Loucy (cell line): Measurements from ENCODE around the gene PLA2G4F.

ENCODE experiments used
- H2AFZ ChIP-seq: fragments of 200-600 bp; sonication (generic); 2 replicates; pipeline ENCODE4 v1.6.0; 2016; ENCODE audit warnings: antibody characterized with exemption, mild to moderate bottlenecking, low read length, moderate library complexity
- H3F3A ChIP-seq: fragments of 200-600 bp; 2 replicates; pipeline ENCODE4 v1.6.0; 2016; ENCODE audit warnings: antibody characterized with exemption, low read depth, mild to moderate bottlenecking
- H3K27me3 ChIP-seq: fragments of 200-600 bp; sonication (generic); 2 replicates; pipeline ENCODE4 v1.6.1; 2014; ENCODE audit warnings: low read length, mild to moderate bottlenecking; ENCODE audit not compliant: insufficient read depth, poor library complexity, severe bottlenecking
- H3K36me3 ChIP-seq: fragments of 200-600 bp; sonication (generic); 2 replicates; pipeline ENCODE4 v1.6.1; 2016; ENCODE audit warnings: low read length; ENCODE audit not compliant: insufficient read depth
- H3K4me1 ChIP-seq: fragments of 200-600 bp; sonication (generic); 2 replicates; pipeline ENCODE4 v1.5.1; 2014; ENCODE audit warnings: low read length, mild to moderate bottlenecking; ENCODE audit not compliant: insufficient read depth, poor library complexity, severe bottlenecking
- H3K4me2 ChIP-seq: fragments of 200-600 bp; sonication (generic); 2 replicates; pipeline ENCODE4 v1.6.0; 2014; ENCODE audit warnings: antibody characterized with exemption, low read length, low read depth, mild to moderate bottlenecking; ENCODE audit not compliant: poor library complexity, severe bottlenecking
- H3K4me3 ChIP-seq: fragments of 200-600 bp; sonication (generic); 2 replicates; pipeline ENCODE4 v1.5.1; 2014; ENCODE audit warnings: low read length, mild to moderate bottlenecking, mixed read lengths; ENCODE audit not compliant: poor library complexity, severe bottlenecking
- H3K79me2 ChIP-seq: fragments of 200-600 bp; sonication (generic); 2 replicates; pipeline ENCODE4 v1.6.1; 2014; ENCODE audit warnings: low read length; ENCODE audit not compliant: insufficient read depth
- H3K9ac ChIP-seq: fragments of 200-600 bp; sonication (generic); 2 replicates; pipeline ENCODE4 v1.6.0; 2014; ENCODE audit warnings: mild to moderate bottlenecking, low read depth, low read length, moderate library complexity; ENCODE audit not compliant: poor library complexity, severe bottlenecking
- H3K9me2 ChIP-seq: fragments of 200-600 bp; sonication (generic); replicated peaks from 2 replicates; pipeline ENCODE4 v1.6.1; 2016; ENCODE audit warnings: low read depth, low read length, mixed read lengths
- H3K9me3 ChIP-seq: fragments of 200-600 bp; sonication (generic); 2 replicates; pipeline ENCODE4 v1.6.1; 2014; ENCODE audit warnings: mild to moderate bottlenecking, antibody characterized with exemption, low read length, low read depth; ENCODE audit not compliant: insufficient read depth
- H4K20me1 ChIP-seq: fragments of 200-600 bp; sonication (generic); 2 replicates; pipeline ENCODE4 v1.6.0; 2014; ENCODE audit warnings: antibody characterized with exemption, low read length, mild to moderate bottlenecking; ENCODE audit not compliant: insufficient read depth, poor library complexity, severe bottlenecking
- EZH2phosphoT487 ChIP-seq: fragments of 200-600 bp; IDR thresholded peaks from 2 replicates; pipeline ENCODE4 v1.6.1; 2018; ENCODE audit warnings: antibody characterized with exemption, mild to moderate bottlenecking, moderate library complexity, borderline replicate concordance
- TF ChIP-seq, protein P1 (sequence below): fragments of 200-600 bp; sonication (generic); conservative IDR thresholded peaks from 2 replicates; pipeline ENCODE4 v1.5.1; 2014; ENCODE audit warnings: mild to moderate bottlenecking, antibody characterized with exemption, low read length

The PLA2G4F gene

DNA sequence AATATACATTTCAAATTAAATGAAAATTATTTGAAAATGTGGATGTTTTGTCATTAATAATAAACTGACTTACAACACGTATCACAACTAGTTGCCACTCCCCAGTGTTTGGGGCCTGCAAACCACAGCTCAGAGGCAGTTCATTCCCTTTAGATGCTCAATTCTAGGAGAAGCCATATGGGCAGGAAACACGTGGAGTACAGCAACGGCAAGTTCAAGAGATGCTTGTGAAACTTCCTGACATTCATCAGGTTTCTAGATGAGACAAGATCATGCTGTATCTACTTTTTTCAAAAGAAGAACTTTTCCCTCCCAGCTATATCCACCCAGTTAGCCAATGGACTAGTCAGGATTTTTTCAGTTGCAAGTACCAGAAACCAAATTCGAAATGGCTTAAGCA is 44.5 kb downstream of the PLA2G4F start:
- no peak overlapping the region for H3K4me2 ChIP-seq
- H3K79me2 ChIP-seq = no peaks in the 10 kb centered on the region
- H3K9me2 ChIP-seq = no peaks in the 10 kb centered on the region
- no peaks in the 10 kb centered on the region for H3K36me3 ChIP-seq
- no peak overlapping the region for H3K9ac ChIP-seq
- no peaks in the 10 kb centered on the region for H3K4me1 ChIP-seq
- no peaks in the 10 kb centered on the region for H3K27me3 ChIP-seq
- H4K20me1 ChIP-seq = no peaks in the 10 kb centered on the region
- H2AFZ ChIP-seq = no peak overlapping the region
- no peaks in the 10 kb centered on the region for H3K9me3 ChIP-seq
- no peaks in the 10 kb centered on the region for H3F3A ChIP-seq
- H3K4me3 ChIP-seq = no peak overlapping the region
- no peak for TF ChIP-seq EZH2phosphoT487
- TF ChIP-seq, protein P1, sequence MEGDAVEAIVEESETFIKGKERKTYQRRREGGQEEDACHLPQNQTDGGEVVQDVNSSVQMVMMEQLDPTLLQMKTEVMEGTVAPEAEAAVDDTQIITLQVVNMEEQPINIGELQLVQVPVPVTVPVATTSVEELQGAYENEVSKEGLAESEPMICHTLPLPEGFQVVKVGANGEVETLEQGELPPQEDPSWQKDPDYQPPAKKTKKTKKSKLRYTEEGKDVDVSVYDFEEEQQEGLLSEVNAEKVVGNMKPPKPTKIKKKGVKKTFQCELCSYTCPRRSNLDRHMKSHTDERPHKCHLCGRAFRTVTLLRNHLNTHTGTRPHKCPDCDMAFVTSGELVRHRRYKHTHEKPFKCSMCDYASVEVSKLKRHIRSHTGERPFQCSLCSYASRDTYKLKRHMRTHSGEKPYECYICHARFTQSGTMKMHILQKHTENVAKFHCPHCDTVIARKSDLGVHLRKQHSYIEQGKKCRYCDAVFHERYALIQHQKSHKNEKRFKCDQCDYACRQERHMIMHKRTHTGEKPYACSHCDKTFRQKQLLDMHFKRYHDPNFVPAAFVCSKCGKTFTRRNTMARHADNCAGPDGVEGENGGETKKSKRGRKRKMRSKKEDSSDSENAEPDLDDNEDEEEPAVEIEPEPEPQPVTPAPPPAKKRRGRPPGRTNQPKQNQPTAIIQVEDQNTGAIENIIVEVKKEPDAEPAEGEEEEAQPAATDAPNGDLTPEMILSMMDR = no peak

DNA sequence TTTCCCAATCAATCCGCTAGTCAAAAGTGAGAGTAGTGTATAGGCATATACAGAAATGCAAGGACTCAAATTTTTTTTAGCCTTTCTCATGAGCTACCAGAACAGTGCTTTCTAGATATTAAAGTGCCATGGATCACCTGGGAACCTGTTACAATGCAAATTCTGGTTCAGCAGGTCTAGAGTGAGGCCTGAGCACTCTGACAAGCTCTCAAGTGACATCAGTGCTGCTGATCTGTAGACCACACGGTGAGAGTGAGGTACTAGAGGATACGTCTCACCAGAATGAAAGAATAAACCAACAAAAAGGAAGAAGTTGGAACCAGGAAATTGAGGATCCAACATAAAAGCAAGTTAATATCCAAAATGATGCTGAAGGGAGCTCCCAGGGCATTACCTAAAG is 46.1 kb downstream of the PLA2G4F start:
- Histone ChIP-seq H3K36me3 (no peaks in the 10 kb centered on the region), H3K4me1 (no peaks in the 10 kb centered on the region), H3K4me2 (no peak overlapping the region), H3K9ac (no peak overlapping the region), H3F3A (no peaks in the 10 kb centered on the region), H3K9me2 (no peaks in the 10 kb centered on the region), H2AFZ (no peak overlapping the region), H3K9me3 (no peaks in the 10 kb centered on the region), H3K79me2 (no peaks in the 10 kb centered on the region), H4K20me1 (no peaks in the 10 kb centered on the region), H3K4me3 (no peak overlapping the region), H3K27me3 (no peaks in the 10 kb centered on the region)
- no peak for TF ChIP-seq EZH2phosphoT487

DNA sequence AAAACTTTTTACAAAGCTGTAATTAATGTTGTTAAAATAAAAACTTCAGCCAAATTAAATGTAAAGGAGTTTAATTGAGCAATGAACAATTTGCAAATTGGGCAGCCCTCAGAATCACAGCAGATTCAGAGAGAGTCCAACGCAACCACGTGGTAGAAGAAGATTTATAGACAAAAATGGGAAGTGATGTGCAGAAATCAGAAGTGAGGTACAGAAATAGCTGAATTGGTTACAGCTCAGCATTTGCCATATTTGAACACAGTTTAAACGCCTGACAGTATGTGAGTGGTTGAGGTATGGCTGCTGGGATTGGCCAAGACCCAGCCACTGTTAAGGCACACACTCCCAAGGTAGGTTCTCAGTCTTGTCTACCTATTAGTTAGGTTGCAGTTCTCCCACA is 47.6 kb downstream of the PLA2G4F start:
- no peaks in the 10 kb centered on the region for H3K79me2 ChIP-seq
- no peak overlapping the region for H3K4me2 ChIP-seq
- no peaks in the 10 kb centered on the region for H3K4me1 ChIP-seq
- H3K36me3 ChIP-seq = no peaks in the 10 kb centered on the region
- no peaks in the 10 kb centered on the region for H3K27me3 ChIP-seq
- H3K9me2 ChIP-seq = no peaks in the 10 kb centered on the region
- H4K20me1 ChIP-seq = no peaks in the 10 kb centered on the region
- no peak overlapping the region for H3K4me3 ChIP-seq
- TF ChIP-seq, protein P1 = no peak
- no peak for TF ChIP-seq EZH2phosphoT487
- H3F3A ChIP-seq = no peaks in the 10 kb centered on the region
- no peak overlapping the region for H2AFZ ChIP-seq
- H3K9ac ChIP-seq = no peak overlapping the region
- no peaks in the 10 kb centered on the region for H3K9me3 ChIP-seq

DNA sequence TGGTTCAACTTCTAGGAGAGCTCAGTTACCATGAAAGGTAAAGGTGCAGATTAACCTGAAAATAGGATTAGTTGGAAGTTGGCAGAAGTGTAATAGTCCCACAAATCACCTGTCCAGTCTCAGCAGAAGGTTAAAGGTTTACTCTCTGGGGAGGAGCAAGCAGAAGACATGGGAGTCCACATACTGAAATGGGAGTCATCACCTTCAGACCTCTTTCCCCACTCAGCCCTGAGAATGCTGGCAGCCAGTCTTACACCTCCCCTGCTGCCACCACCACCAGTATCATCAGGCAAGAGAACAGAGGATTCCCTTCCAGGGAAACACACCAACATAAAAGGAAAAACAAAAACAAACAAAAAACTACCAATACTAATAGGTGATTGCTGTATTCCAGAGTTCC is 48.2 kb downstream of the PLA2G4F start:
- H3K4me3 ChIP-seq = no peak overlapping the region
- no peak overlapping the region for H3K9ac ChIP-seq
- H3K4me2 ChIP-seq = no peak overlapping the region
- TF ChIP-seq, protein P1 = no peak
- no peak for TF ChIP-seq EZH2phosphoT487
- no peaks in the 10 kb centered on the region for H3K4me1 ChIP-seq
- no peaks in the 10 kb centered on the region for H4K20me1 ChIP-seq
- H3K36me3 ChIP-seq = no peaks in the 10 kb centered on the region
- H3K9me3 ChIP-seq = no peaks in the 10 kb centered on the region
- no peaks in the 10 kb centered on the region for H3K79me2 ChIP-seq
- H3K9me2 ChIP-seq = no peaks in the 10 kb centered on the region
- no peak overlapping the region for H2AFZ ChIP-seq
- H3F3A ChIP-seq = no peaks in the 10 kb centered on the region
- no peaks in the 10 kb centered on the region for H3K27me3 ChIP-seq
